Measurements from ENCODE around the gene PTPN6.

Gene PTPN6

GRCh38 chr12:6923003-6923732 lies 28.0 kb upstream of the PTPN6 start:
- no peak for DNase-seq (ENCODE audit: low read depth in 2 of 2, low spot score in 1 of 2)

DNA sequence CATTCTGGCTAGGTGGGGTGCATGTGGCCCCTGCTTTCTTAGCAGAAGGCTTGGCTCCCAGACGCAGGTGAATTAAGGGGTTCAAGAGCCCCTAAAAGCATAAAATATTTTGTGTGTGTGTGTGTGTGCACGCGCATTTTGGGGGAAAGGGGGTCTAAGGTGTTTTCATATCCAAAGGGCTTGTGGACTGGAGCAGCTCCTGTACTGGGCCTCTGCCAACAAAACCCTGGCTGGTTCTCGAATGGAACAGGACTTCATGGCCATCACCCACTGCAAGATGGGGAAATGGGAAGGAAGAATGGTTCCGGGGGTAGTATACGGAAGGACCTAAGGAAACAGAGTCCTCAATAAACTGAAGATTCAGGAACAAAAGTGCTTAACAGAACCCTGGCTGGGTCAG lies 27.3 kb upstream of the PTPN6 start:
- DNase-seq (ENCODE audit: low read depth in 2 of 2, low spot score in 1 of 2): no peak

GRCh38 chr12:6925239-6925539 lies 26.0 kb upstream of the PTPN6 start:
- DNase-seq (ENCODE audit: low read depth in 2 of 2, low spot score in 1 of 2): no peak

DNA sequence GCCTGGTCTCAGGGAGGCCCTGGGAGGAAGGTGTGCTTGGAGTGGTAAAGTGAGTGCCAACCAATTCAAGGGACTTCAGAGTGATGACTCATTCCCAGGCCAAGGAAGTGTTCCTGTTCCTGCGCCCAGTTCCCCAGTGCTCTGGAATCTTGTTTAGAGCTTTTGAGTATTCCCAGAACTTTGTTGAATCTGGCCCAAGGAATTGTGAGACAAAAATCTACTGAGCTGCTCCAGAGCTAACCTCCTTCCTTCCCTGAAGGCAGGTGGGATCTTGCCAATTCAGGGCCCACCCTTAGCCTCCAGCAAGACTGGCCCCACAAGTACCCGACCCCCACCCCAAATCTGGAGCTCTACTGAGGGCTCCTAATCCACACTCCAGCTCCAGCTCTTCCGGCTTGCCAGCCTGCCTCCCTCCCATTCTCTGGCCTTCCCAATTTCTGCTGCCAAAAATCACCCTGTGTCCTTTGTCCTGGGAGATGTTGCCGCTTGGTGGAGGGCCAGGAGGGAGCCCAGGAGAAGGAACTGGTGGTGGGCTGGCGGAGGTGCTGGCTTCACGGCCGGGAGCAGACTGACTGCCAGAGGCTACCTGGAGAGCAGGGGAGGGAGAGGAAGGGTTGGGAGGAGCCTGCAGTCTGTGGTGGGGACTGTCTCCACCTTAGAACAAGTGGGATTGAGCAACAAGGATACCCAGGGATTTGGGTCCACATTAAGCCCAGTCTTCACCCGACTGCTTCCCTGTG lies 25.4 kb upstream of the PTPN6 start:
- DNase-seq (ENCODE audit: low read depth in 2 of 2, low spot score in 1 of 2): no peak

- DNase-seq (ENCODE audit: low read depth in 2 of 2, low spot score in 1 of 2): no peak
Measured at GRCh38 chr12:6927379-6928021, 23.7 kb upstream of the PTPN6 start, which contains the start of gene ATN1. TSS of gene ATN1 (plus strand) at chr12:6927959. CDS start at chr12:6934002, 6,043 bp downstream.

DNA sequence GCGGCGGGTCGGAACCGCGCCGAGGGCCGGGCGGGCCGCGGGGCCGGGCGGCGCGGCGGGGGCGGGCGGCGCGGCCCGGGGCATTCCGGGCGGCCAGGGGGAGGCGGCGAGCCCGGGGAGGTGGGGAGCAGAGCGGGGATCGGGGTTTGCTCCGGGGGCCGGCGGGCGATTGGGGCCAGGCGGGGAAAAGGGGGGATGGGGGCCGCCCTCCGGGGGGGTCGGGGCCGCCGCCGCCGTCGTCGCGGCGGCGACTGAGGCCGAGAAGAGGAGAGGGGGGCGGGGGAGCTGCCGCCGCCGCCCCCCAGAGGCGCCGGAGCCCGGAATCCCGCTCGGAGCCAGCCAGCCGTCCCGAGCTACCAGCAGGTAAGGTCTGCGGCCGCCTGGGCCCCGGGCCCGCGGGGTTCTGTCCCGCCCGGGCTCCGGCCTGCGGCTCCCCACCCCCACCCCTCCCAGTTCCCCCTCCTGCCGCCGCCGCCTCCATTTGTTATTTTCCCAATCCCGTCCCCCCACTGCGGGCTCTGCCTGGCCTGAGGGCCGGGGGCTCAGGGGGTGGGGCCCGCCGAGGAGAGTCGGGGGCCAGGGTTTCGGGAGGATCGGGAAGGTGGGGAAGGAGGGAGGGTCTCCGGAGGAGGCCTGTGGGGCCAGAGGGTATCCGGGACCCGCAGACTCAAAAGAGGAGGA lies 23.0 kb upstream of the PTPN6 start:
- DNase-seq (ENCODE audit: low read depth in 2 of 2, low spot score in 1 of 2): no peak

DNA sequence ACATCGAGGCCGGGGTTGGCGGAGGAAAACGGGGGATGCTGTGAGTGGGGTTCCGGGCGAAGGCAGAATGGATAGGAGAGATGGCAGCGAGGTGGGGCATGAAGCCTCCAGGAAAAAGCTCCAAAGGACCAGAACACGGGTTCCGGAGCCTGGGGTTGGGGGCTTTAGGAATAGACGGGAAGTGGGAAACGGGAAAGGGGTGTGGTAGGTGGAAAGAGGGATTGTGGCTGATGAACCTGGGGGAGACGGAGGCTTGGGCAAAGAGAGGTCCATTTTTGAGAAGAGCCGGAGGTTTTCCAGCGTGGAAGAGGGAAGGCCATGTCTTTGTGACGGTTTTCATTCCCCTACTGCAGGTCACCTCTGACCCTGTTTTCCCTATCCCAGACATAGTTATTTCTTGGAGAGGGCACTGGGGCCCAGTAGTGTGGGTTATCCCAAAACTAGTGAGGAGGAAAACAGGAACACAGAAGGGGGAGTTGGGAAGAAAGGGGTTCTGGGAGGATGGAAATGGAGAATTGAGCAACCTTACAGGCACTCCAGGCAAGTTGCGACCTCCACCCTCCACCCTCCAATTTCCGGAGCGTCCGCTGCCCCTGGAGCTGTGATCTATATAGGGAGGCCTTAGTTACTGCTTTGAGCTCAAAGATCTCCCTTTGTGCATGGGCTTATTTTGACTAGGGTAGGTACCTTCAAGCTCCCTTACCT lies 22.3 kb upstream of the PTPN6 start:
- no peak for DNase-seq (ENCODE audit: low read depth in 2 of 2, low spot score in 1 of 2)

DNA sequence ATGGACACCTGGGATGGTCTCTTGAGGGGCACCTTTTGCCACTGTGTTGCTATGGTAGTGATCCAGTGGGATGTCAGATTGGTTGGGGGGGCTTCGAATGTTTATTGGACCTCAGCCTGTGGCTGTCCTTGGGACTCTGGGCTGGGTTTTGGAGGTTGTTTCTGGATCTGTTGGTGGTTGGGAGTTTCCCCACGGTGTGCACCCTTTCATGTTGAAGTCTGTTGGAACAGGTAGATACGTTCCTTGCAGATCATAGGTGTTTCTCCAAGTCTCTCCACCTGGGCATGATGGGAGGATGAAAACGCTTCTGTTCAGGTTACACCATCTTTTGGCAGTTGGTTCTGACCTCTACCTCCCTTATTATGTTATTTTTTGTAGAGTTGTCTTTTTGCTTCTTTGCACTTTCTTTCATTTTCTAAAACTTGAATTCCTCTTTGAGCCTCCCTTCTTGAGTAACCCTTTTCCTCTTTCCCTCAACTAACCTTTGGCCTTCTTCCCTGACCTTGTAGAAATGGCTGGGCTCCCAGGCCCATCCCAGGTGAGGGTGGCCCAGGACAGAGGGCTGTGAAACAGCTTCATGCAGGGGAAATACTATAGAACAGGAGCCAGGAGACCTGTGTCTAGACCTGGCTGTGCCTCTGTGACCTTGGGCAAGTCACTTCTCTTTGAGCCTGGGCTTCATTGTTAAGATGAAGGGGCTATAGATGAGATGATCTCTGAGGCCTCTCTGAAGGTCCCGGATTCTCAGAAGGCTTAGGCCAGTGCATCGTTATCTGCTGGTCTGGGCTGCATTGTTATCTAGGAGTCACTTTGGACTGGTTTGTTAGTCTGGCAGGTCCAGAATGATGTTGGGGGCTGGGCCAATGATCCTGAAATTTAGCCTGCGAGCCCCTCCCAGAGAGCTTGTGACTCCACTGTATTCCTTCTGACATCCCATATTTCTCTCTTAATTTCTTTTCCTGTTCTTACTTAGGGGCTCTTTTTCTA lies 21.4 kb upstream of the PTPN6 start:
- DNase-seq (ENCODE audit: low read depth in 2 of 2, low spot score in 1 of 2): no peak

- DNase-seq (ENCODE audit: low read depth in 2 of 2, low spot score in 1 of 2): no peak
Measured at GRCh38 chr12:6932766-6933165, 18.4 kb upstream of the PTPN6 start.

- no peak for DNase-seq (ENCODE audit: low read depth in 2 of 2, low spot score in 1 of 2)
Measured at GRCh38 chr12:6934110-6934509, 17.0 kb upstream of the PTPN6 start.

DNA sequence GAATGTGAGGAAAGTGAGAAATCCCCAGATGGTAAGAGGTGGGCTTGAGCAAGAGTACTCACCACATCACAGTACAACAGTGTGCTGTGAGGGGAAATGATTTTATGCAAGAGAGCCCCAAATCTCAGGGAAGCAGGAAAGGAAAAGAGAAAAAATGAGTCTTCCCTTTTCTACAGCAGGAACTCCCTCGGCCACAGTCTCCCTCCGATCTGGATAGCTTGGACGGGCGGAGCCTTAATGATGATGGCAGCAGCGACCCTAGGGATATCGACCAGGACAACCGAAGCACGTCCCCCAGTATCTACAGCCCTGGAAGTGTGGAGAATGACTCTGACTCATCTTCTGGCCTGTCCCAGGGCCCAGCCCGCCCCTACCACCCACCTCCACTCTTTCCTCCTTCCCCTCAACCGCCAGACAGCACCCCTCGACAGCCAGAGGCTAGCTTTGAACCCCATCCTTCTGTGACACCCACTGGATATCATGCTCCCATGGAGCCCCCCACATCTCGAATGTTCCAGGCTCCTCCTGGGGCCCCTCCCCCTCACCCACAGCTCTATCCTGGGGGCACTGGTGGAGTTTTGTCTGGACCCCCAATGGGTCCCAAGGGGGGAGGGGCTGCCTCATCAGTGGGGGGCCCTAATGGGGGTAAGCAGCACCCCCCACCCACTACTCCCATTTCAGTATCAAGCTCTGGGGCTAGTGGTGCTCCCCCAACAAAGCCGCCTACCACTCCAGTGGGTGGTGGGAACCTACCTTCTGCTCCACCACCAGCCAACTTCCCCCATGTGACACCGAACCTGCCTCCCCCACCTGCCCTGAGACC lies 15.6 kb upstream of the PTPN6 start:
- DNase-seq (ENCODE audit: low read depth in 2 of 2, low spot score in 1 of 2): no peak

GRCh38 chr12:6936194-6936635 lies 14.9 kb upstream of the PTPN6 start:
- no peak for DNase-seq (ENCODE audit: low read depth in 2 of 2, low spot score in 1 of 2)

- DNase-seq (ENCODE audit: low read depth in 2 of 2, low spot score in 1 of 2): no peak
Measured at GRCh38 chr12:6936636-6937480, 14.3 kb upstream of the PTPN6 start.

GRCh38 chr12:6937481-6938352 lies 13.4 kb upstream of the PTPN6 start:
- DNase-seq (ENCODE audit: low read depth in 2 of 2, low spot score in 1 of 2): peak in 1 of 2 donors; percentile 89

DNA sequence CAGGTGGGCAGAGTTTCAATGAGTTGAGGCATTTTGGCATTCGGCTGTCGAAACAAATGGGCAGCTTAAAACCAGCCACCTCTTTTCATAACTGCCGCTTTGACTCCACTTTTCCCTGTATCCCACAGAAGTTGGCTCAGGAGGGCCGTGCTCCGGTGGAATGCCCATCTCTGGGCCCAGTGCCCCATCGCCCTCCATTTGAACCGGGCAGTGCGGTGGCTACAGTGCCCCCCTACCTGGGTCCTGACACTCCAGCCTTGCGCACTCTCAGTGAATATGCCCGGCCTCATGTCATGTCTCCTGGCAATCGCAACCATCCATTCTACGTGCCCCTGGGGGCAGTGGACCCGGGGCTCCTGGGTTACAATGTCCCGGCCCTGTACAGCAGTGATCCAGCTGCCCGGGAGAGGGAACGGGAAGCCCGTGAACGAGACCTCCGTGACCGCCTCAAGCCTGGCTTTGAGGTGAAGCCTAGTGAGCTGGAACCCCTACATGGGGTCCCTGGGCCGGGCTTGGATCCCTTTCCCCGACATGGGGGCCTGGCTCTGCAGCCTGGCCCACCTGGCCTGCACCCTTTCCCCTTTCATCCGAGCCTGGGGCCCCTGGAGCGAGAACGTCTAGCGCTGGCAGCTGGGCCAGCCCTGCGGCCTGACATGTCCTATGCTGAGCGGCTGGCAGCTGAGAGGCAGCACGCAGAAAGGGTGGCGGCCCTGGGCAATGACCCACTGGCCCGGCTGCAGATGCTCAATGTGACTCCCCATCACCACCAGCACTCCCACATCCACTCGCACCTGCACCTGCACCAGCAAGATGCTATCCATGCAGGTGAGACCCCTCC lies 12.6 kb upstream of the PTPN6 start:
- DNase-seq (ENCODE audit: low read depth in 2 of 2, low spot score in 1 of 2): no peak

GRCh38 chr12:6939191-6939540 lies 12.0 kb upstream of the PTPN6 start:
- no peak for DNase-seq (ENCODE audit: low read depth in 2 of 2, low spot score in 1 of 2)
